ENCODE results near the gene THBS4.
"Not testable (repeated sequence)": the region's sequence is repeated elsewhere in the genome, so short reads cannot be mapped to it uniquely, and the experiment has no call there.

THBS4 gene

DNA sequence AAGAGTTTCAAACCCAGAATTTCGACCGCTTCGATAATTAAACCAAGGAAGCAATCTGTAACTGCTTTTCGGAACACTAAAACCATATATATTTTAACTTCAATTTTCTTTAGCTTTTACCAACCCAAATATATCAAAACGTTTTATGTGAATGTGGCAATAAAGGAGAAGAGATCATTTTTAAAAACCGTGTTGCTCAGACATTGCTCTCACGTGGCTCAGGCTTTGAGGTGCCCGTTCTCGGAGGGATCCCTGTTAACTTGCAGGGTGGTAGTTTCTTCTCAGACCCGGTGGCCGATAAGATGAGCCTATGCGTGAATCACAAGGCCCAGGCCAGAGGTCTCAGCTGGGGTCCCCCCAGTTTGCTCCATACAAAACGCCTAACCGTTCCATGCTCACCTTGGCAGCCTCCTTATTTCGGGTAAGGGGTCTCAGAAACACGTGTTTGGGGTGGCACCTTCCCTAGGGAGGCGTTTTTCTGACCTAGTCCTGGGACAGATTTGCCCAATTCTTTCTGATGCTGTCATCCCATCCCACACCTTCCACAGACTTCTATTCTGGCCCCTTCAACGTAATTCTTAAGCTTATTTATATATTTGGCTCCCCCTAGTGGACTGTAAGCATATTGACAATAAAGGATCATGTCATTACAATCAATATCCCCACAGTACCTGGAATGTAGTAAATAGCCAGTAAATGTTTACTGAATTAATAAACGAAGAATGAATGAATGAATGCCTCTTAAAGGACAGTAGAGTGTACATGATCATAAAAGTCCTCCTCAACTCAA is 48.1 kb downstream of the THBS4 start (continued):
- TF ChIP-seq, protein P1, sequence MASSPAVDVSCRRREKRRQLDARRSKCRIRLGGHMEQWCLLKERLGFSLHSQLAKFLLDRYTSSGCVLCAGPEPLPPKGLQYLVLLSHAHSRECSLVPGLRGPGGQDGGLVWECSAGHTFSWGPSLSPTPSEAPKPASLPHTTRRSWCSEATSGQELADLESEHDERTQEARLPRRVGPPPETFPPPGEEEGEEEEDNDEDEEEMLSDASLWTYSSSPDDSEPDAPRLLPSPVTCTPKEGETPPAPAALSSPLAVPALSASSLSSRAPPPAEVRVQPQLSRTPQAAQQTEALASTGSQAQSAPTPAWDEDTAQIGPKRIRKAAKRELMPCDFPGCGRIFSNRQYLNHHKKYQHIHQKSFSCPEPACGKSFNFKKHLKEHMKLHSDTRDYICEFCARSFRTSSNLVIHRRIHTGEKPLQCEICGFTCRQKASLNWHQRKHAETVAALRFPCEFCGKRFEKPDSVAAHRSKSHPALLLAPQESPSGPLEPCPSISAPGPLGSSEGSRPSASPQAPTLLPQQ (tag by site-specific recombination; IDR thresholded peaks at IDR 0.05) = 0 out of 2 replicates have a peak, but pooled peaks have one; percentile 19
- TF ChIP-seq ZFHX2 (tag by site-specific recombination; conservative IDR thresholded peaks at IDR 0.05) (0 out of 2 replicates have a peak, but pooled peaks have one; percentile 13), ZNF629 (tag by site-specific recombination; IDR thresholded peaks at IDR 0.05) (no peak), KLF9 (tag by site-specific recombination; IDR thresholded peaks at IDR 0.05; ENCODE audit: low read depth) (no peak)
- TF ChIP-seq, protein P2, sequence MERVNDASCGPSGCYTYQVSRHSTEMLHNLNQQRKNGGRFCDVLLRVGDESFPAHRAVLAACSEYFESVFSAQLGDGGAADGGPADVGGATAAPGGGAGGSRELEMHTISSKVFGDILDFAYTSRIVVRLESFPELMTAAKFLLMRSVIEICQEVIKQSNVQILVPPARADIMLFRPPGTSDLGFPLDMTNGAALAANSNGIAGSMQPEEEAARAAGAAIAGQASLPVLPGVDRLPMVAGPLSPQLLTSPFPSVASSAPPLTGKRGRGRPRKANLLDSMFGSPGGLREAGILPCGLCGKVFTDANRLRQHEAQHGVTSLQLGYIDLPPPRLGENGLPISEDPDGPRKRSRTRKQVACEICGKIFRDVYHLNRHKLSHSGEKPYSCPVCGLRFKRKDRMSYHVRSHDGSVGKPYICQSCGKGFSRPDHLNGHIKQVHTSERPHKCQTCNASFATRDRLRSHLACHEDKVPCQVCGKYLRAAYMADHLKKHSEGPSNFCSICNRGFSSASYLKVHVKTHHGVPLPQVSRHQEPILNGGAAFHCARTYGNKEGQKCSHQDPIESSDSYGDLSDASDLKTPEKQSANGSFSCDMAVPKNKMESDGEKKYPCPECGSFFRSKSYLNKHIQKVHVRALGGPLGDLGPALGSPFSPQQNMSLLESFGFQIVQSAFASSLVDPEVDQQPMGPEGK (tag by site-specific recombination; IDR thresholded peaks at IDR 0.05) = 0 out of 2 replicates have a peak, but pooled peaks have one; percentile 12
- TF ChIP-seq, protein P3, sequence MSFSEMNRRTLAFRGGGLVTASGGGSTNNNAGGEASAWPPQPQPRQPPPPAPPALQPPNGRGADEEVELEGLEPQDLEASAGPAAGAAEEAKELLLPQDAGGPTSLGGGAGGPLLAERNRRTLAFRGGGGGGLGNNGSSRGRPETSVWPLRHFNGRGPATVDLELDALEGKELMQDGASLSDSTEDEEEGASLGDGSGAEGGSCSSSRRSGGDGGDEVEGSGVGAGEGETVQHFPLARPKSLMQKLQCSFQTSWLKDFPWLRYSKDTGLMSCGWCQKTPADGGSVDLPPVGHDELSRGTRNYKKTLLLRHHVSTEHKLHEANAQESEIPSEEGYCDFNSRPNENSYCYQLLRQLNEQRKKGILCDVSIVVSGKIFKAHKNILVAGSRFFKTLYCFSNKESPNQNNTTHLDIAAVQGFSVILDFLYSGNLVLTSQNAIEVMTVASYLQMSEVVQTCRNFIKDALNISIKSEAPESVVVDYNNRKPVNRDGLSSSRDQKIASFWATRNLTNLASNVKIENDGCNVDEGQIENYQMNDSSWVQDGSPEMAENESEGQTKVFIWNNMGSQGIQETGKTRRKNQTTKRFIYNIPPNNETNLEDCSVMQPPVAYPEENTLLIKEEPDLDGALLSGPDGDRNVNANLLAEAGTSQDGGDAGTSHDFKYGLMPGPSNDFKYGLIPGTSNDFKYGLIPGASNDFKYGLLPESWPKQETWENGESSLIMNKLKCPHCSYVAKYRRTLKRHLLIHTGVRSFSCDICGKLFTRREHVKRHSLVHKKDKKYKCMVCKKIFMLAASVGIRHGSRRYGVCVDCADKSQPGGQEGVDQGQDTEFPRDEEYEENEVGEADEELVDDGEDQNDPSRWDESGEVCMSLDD (tag by site-specific recombination; IDR thresholded peaks at IDR 0.05) = no peak

DNA sequence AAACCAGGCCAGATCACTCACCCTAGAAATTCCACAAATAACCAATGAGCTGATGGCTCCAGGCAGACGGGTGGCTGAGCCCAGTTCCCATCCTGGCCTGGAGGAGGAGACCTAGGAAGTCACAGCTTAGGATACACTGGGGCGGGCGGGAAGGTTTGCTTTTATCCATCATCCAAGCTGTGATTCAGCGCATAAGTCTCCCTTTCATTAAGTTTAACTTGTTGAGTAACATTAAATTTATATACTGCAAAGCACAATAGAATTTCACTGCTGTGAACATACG is 55.7 kb downstream of the THBS4 start:
- TF ChIP-seq ZNF654 (tag by site-specific recombination; IDR thresholded peaks at IDR 0.05; ENCODE audit: low read depth) (no peak), ZNF184 (tag by site-specific recombination; IDR thresholded peaks at IDR 0.05) (no peak), ZNF354C (tag by site-specific recombination; IDR thresholded peaks at IDR 0.05; ENCODE audit: borderline replicate concordance, low read depth) (no peak), SCRT1 (tag by site-specific recombination; IDR thresholded peaks at IDR 0.05; ENCODE audit: borderline replicate concordance) (no peak), ZNF341 (tag by site-specific recombination; IDR thresholded peaks at IDR 0.05; ENCODE audit: low read depth) (no peak), ZNF624 (tag by site-specific recombination; IDR thresholded peaks at IDR 0.05) (no peak)
- no peaks in the 10 kb centered on the region for H3K36me3 ChIP-seq (ENCODE audit: control insufficient read depth in 2 of 2, insufficient read depth in 1 of 2, low read length in 2 of 2)
- no peak overlapping the region for H3K27ac ChIP-seq (ENCODE audit: extremely low read depth, low read depth, low read length)
- ChIA-PET POLR2A (no interaction called here), CTCF (interaction anchor here (0.6 to 9.5 kb wide), 17 partner anchors 10 to 1415 kb away, joined by 3 to 121 read pairs (median 4); partner anchors contain the start of gene SERINC5)
- peaks cover 5% of the 10 kb centered on the region; the same call in 1 of the 2 replicates for H3K4me1 ChIP-seq (ENCODE audit: control insufficient read depth, insufficient read depth, low read length)
- H3K9me3 ChIP-seq (ENCODE audit: control insufficient read depth, insufficient read depth, low read depth, low read length) = no peaks in the 10 kb centered on the region
- no peak overlapping the region for H3K4me3 ChIP-seq (ENCODE audit: low read depth, low read length)

DNA sequence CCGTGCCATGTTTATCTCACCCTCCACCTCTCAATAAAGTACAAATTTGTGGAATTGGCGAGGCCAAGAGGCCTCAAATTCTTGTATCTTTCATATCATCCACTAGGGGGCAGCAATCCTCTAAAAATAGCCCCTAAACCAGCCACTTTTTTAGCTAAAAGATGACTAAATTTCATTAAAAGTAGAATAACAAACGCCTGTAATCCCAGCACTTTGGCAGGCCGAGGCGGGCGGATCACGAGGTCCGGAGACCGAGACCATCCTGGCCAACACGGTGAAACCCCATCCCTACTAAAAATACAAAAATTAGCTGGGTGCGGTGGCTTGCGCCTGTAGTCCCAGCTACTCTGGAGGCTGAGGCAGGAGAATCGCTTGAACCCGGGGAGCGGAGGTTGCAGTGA is 56.6 kb downstream of the THBS4 start:
- ChIA-PET CTCF (interaction anchor here (0.6 to 9.5 kb wide), 41 partner anchors 8 to 1070 kb away, joined by 3 to 121 read pairs (median 4); partner anchors contain the start of gene SERINC5), POLR2A (interaction anchor here (0.7 to 1.0 kb wide), 2 partner anchors 164 to 216 kb away, joined by 4 to 6 read pairs; partner anchors contain the start of gene SERINC5)
- not testable (repeated sequence) for H3K4me1 ChIP-seq (ENCODE audit: control insufficient read depth, insufficient read depth, low read length); H3K36me3 ChIP-seq (ENCODE audit: control insufficient read depth in 2 of 2, insufficient read depth in 1 of 2, low read length in 2 of 2); H3K27ac ChIP-seq (ENCODE audit: extremely low read depth, low read depth, low read length); H3K9me3 ChIP-seq (ENCODE audit: control insufficient read depth, insufficient read depth, low read depth, low read length); H3K4me3 ChIP-seq (ENCODE audit: low read depth, low read length)
- TF ChIP-seq, protein P4, sequence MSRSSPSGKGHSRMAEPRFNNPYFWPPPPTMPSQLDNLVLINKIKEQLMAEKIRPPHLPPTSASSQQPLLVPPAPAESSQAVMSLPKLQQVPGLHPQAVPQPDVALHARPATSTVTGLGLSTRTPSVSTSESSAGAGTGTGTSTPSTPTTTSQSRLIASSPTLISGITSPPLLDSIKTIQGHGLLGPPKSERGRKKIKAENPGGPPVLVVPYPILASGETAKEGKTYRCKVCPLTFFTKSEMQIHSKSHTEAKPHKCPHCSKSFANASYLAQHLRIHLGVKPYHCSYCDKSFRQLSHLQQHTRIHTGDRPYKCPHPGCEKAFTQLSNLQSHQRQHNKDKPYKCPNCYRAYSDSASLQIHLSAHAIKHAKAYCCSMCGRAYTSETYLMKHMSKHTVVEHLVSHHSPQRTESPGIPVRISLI (tag by site-specific recombination; IDR thresholded peaks at IDR 0.05) = 0 out of 2 replicates have a peak, but pooled peaks have one; percentile 43
- TF ChIP-seq, protein P5, sequence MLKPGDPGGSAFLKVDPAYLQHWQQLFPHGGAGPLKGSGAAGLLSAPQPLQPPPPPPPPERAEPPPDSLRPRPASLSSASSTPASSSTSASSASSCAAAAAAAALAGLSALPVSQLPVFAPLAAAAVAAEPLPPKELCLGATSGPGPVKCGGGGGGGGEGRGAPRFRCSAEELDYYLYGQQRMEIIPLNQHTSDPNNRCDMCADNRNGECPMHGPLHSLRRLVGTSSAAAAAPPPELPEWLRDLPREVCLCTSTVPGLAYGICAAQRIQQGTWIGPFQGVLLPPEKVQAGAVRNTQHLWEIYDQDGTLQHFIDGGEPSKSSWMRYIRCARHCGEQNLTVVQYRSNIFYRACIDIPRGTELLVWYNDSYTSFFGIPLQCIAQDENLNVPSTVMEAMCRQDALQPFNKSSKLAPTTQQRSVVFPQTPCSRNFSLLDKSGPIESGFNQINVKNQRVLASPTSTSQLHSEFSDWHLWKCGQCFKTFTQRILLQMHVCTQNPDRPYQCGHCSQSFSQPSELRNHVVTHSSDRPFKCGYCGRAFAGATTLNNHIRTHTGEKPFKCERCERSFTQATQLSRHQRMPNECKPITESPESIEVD (tag by site-specific recombination; IDR thresholded peaks at IDR 0.05) = peak; percentile 42
- TF ChIP-seq ZNF2 (tag by site-specific recombination; IDR thresholded peaks at IDR 0.05) (peak; percentile 69; the same call in 1 of the 2 replicates), ZNF394 (tag by site-specific recombination; IDR thresholded peaks at IDR 0.05; ENCODE audit: borderline replicate concordance) (peak; percentile 44; the same call in 1 of the 2 replicates)
- TF ChIP-seq, protein P6, sequence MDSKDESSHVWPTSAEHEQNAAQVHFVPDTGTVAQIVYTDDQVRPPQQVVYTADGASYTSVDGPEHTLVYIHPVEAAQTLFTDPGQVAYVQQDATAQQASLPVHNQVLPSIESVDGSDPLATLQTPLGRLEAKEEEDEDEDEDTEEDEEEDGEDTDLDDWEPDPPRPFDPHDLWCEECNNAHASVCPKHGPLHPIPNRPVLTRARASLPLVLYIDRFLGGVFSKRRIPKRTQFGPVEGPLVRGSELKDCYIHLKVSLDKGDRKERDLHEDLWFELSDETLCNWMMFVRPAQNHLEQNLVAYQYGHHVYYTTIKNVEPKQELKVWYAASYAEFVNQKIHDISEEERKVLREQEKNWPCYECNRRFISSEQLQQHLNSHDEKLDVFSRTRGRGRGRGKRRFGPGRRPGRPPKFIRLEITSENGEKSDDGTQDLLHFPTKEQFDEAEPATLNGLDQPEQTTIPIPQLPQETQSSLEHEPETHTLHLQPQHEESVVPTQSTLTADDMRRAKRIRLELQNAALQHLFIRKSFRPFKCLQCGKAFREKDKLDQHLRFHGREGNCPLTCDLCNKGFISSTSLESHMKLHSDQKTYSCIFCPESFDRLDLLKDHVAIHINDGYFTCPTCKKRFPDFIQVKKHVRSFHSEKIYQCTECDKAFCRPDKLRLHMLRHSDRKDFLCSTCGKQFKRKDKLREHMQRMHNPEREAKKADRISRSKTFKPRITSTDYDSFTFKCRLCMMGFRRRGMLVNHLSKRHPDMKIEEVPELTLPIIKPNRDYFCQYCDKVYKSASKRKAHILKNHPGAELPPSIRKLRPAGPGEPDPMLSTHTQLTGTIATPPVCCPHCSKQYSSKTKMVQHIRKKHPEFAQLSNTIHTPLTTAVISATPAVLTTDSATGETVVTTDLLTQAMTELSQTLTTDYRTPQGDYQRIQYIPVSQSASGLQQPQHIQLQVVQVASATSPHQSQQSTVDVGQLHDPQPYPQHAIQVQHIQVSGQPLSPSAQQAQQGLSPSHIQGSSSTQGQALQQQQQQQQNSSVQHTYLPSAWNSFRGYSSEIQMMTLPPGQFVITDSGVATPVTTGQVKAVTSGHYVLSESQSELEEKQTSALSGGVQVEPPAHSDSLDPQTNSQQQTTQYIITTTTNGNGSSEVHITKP (tag by site-specific recombination; IDR thresholded peaks at IDR 0.05) = peak; percentile 32; the same call in 1 of the 2 replicates

Data from HEK293 (cell line).